ENCODE data around the gene EMCN.
"Not testable (repeated sequence)": the region's sequence is repeated elsewhere in the genome, so short reads cannot be mapped to it uniquely, and the experiment has no call there.

EMCN gene

GRCh38 chr4:100517864-100518341 lies at the start of gene EMCN:
Gene EMCN, minus strand, starts transcription at chr4:100518022. Its CDS starts 108 bp downstream, at chr4:100517914.
- DNase-seq: no peak

GRCh38 chr4:100566396-100566795 lies 48.6 kb upstream of the EMCN start:
- DNase-seq: no peak

- no peak for DNase-seq
Observed at GRCh38 chr4:100557306-100557705, 39.5 kb upstream of the EMCN start.

- no peak for DNase-seq
Observed at GRCh38 chr4:100555611-100556337, 38.0 kb upstream of the EMCN start.

- no peak for DNase-seq
Observed at GRCh38 chr4:100548200-100548560, 30.4 kb upstream of the EMCN start.

DNA sequence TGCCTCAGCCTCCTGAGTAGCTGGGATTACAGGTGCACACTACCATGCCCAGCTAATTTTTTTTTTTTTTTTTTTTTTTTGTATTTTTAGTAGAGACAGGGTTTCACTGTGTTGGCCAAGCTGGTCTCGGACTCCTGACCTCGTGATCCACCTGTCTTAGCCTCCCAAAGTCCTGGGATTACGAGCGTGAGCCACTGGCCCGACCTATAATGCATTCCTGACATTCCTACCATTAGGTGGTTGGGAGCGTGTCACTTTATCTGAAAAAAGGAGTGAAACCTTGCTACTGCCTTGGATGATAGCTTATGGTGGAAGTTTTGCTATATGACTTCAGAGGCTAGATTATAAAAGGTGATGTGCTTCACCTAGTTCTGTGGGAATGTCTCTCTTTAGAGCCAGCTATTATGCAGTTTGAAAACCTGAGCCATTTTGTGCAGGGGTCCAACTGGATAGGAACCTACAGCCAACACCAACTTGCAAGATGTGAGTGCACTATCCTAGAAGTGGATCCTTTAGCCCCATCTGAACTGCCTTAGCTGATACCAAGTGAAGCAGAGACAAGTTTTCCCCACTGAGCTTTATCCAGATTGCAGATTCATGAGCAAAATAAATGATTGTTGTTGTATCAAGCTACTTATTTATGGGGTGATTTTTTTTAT lies 29.8 kb upstream of the EMCN start:
- DNase-seq: no peak

- no peak for DNase-seq
Observed at GRCh38 chr4:100545427-100545826, 27.6 kb upstream of the EMCN start.

DNA sequence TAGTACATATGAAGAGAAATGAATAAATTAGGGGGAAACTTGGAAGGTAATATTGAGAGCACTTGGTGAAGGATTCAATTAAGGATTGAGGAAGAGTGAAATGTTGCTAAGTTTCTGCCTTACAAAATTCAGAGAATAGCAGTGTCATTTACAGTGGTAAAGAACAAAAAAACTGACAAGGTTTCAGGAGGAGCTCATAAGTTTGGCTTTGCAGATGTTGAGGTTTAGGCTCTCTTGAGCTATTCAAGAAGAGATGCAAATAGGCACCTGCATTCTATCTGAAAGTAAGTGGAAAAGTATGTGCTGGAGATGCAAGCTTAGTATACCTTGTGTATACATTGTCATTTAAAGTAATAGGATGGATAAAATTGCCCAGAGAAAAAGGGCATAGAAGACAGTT lies 22.3 kb upstream of the EMCN start:
- no peak for DNase-seq

DNA sequence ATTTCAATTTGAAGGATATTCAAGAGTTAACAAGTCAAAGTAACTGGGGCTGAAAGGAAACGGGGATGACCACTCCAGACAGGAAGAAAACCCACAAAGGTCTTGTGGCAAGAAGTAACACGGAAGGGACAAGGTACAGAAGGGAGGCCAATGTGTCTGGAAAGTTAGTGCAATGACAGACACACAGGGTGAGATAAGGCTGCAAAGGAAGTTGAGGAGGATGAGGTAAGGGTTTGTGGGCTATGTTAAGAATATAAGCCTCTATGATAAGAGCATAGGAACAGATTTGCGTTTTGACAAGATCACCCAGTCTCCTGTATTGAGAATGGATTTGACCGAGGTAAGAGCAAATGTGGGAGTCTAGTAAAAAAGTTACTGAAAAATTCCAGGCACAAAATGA lies 21.9 kb upstream of the EMCN start:
- no peak for DNase-seq

GRCh38 chr4:100533741-100534140 lies 15.9 kb upstream of the EMCN start:
- no peak for DNase-seq

- DNase-seq: not testable (repeated sequence)
Observed at GRCh38 chr4:100530161-100530560, 12.3 kb upstream of the EMCN start.

GRCh38 chr4:100525686-100526085 lies 7.9 kb upstream of the EMCN start:
- DNase-seq: no peak

DNA sequence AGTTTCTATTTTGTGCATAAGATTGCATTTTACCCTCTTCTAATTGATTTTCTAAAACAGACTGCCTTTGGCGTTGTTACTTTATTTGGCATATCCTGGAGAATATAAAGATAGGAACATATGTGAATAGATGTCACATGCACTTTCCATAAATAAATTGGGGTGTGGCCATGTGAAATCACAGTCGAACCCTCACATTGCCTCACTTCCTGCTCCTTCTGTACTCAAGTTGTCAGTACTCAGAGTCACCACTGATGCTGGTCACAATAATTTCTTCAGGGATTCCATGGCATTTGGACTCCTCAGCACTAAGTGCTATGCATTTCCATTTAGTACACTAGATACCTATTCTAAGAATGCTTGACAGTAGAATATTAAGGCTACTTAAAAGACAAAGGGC lies 1.4 kb upstream of the EMCN start:
- DNase-seq: no peak

DNA sequence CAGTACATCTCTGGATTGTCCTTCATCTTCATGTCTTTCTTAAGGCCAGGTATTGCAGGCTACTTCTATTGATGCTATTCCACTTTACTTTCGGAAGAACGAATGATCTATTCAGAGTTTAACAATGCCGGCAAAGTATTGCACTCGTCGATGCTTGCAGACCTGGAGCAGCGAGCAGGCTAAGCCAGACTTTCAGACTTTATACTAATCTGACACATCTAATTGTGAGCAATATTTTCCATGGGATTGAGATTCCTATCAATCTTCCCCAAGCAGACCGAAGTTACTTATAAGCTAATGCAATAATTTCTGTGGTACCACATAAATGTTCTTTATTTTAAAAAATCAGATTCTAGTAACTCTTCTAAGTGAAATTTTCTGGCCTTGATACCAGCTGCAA lies 1.6 kb downstream of the EMCN start:
- DNase-seq: no peak

- no peak for DNase-seq
Observed at GRCh38 chr4:100511896-100512295, 5.9 kb downstream of the EMCN start.

DNA sequence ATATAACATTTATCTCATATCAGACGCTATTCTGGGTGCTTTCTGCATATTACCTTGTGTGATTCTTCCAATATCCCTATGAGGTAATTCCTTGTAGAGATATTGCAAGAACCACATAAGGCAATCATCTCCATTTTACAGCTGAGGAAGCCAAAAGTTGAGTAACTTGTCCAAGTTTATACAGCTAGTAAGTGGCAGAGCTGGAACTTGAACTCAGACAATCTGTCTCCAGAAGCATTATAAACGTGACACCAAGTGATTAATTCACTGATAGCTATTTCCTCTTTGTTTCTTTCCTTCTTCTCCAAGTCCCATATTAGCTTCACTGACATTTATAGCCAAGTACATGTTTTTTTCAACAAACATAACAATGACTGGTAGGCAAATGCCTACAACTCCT lies 7.3 kb downstream of the EMCN start:
- no peak for DNase-seq

- DNase-seq: no peak
Observed at GRCh38 chr4:100509386-100509785, 8.4 kb downstream of the EMCN start.

- DNase-seq: no peak
Observed at GRCh38 chr4:100508691-100509090, 9.1 kb downstream of the EMCN start.

DNA sequence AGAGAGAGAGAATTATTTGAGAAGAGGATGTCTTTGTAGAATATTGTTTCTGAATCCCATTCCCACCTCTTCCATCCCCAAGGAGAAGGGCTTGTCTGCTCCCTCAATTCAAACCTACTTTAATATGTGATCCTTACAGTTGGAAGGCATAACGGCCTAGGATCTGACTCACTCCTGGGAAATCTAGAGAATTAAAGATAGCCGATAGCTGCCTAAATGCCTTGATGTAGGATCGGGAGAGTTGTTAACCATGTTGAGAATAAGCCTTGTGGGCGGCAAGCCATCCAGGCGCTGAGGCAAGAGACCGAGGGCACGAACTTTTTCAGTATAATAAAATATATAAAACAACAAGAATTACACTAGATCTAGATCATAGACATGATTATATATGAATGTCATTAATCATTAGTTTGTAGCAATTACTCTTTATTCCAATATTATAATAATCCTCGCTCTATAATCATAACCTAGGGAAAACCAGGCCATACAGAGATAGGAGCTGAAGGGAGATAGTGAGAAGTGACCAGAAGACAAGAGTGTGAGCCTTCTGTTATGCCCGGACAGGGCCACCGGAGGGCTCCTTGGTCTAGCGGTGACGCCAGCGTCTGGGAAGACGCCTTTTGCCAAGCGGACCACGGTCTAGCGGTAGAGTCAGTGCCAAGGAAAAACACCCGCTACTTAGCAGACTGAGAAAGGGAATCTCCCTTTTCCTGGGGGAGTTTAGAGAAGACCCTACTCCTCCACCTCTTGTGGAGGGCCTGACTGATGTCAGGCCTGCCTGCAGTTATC lies 13.5 kb downstream of the EMCN start:
- no peak for DNase-seq

- DNase-seq: no peak
Observed at GRCh38 chr4:100497791-100498190, 20.0 kb downstream of the EMCN start.

- no peak for DNase-seq
Observed at GRCh38 chr4:100495074-100495473, 22.7 kb downstream of the EMCN start.

DNA sequence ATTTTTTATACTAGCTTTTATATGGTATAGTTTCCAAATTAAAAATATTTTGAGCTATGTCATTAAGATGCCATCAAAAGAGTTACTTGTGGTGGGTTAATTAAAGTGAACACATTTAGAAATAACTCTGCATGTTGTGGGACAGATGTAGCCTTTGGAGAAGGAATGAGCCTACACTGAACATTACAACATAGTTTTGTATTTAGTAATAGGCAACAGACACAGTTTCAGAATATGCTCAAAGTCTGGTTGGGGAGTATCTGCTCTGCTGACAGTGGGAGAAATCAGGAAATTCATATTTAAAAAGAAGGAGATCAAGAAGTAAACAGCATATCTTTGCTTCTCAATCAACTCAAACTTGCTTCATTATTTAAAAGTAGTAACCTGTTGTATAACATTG lies 23.7 kb downstream of the EMCN start:
- DNase-seq: no peak

DNA sequence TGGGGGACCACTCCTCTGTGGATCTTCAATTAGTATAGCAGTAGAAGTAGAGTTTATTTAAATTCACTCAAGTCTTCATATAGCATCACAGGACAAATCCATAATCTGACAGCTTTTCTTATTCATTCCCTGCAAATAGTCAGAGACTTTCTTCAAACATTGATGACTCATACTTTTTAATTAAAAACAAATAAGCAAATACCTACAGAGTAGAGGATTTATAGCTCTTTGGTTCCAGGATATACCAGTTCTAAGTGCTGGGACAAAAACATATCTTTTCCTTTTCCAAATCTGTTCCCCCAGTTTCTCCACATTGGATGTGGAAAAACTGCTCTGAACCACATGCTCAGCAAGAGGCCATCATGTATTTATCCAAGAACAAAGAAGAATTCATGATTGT lies 24.1 kb downstream of the EMCN start:
- DNase-seq: no peak

DNA sequence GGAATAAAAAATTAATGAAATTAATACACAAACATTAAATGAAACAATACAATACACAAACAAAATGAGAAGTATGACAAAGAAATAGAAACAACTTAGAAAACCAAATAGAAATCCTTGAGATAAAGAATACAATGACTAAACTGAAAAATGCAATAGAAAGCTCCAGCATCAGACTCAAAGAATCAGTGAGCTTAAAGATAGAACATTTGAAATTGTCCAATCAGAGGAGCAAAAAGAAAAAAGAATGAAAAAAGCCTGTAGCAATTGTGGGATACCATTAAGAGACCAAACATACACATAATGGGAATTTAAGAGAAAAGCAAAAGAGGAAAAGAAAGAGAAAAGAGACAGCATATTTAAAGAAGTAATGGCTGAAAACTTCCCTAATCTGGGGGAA lies 25.7 kb downstream of the EMCN start:
- DNase-seq: no peak

All from stimulated activated CD8-positive, alpha-beta memory T cell treated with anti-CD3 and anti-CD28 coated beads, Interleukin-4, amount 100 ng/mL, for 48 hours (primary cell).